Fibroblast of lung (primary cell): ENCODE data around the gene FXN. TPM values are rescaled to one million over a fixed set of nuclear protein-coding genes. Genes with fewer than 3 reads are reported as not detected.

Experiments used
- DNase-seq, 2 donors: peaks; one replicate each; pipeline versions ENCODE4 v3.0.0 to v3.0.0-alpha.2; 2010; ENCODE audit warnings: low read depth in 2 of 2
- H2AFZ ChIP-seq: 2 replicates; pipeline ENCODE4 v1.5.1; 2012; ENCODE audit warnings: low read length, control low read depth, inconsistent platforms
- H3K27ac ChIP-seq: 2 replicates; pipeline ENCODE4 v1.5.1; 2011; ENCODE audit warnings: low read length, control low read depth; ENCODE audit not compliant: insufficient read depth
- H3K27me3 ChIP-seq: 2 replicates; pipeline ENCODE4 v1.5.1; 2011; ENCODE audit warnings: mild to moderate bottlenecking, low read length; ENCODE audit not compliant: control insufficient read depth, insufficient read depth
- H3K36me3 ChIP-seq: 2 replicates; pipeline ENCODE4 v1.5.1; 2011; ENCODE audit warnings: low read length; ENCODE audit not compliant: control insufficient read depth, insufficient read depth
- H3K4me1 ChIP-seq: 2 replicates; pipeline ENCODE4 v1.5.1; 2011; ENCODE audit warnings: low read length; ENCODE audit not compliant: control insufficient read depth, insufficient read depth; ENCODE audit errors: extremely low read depth
- H3K4me2 ChIP-seq: 2 replicates; pipeline ENCODE4 v1.5.1; 2011; ENCODE audit warnings: low read length, control low read depth; ENCODE audit not compliant: insufficient read depth; ENCODE audit errors: extremely low read depth
- H3K4me3 ChIP-seq, 4 experiments: fragments of 200-600 bp in 1 of 4; sonication (generic) in 1 of 4; replicated peaks in 1 of 4; 2 replicates each; pipeline ENCODE4 v1.5.1; 2011 to 2016; ENCODE audit warnings: low read length in 4 of 4, low read depth in 3 of 4, mild to moderate bottlenecking in 3 of 4, control low read depth in 2 of 4, inconsistent platforms in 1 of 4, mixed read lengths in 1 of 4; ENCODE audit not compliant: insufficient read depth in 1 of 4; ENCODE audit errors: control extremely low read depth in 1 of 4
- H3K79me2 ChIP-seq: 2 replicates; pipeline ENCODE4 v1.5.1; 2012; ENCODE audit warnings: mild to moderate bottlenecking, low read length, inconsistent platforms; ENCODE audit not compliant: control insufficient read depth, insufficient read depth
- H3K9ac ChIP-seq: 2 replicates; pipeline ENCODE4 v1.5.1; 2011; ENCODE audit warnings: mild to moderate bottlenecking, low read length, control low read depth; ENCODE audit not compliant: insufficient read depth
- H3K9me3 ChIP-seq: 2 replicates; pipeline ENCODE4 v1.5.1; 2012; ENCODE audit warnings: low read depth, low read length; ENCODE audit not compliant: control insufficient read depth, insufficient read depth
- H4K20me1 ChIP-seq: 2 replicates; pipeline ENCODE4 v1.5.1; 2011; ENCODE audit warnings: low read length; ENCODE audit not compliant: control insufficient read depth, insufficient read depth; ENCODE audit errors: extremely low read depth
- EZH2 ChIP-seq: IDR thresholded peaks from 2 replicates; pipeline ENCODE4 v1.5.1; 2012; ENCODE audit warnings: low read length, control low read depth, mild to moderate bottlenecking; ENCODE audit errors: missing control alignments
- polyA plus RNA-seq, 2 donors: library from polyadenylated mRNA; depleted of rRNA in 1 of 2; stranded (reverse) in 1 of 2; unstranded in 1 of 2; fragments of >200 nt; gene quantifications; 2 replicates each; pipeline ENCODE4 v1.2.1, GENCODE V29; 2011 to 2012; ENCODE audit warnings: missing spikeins in 1 of 2
- total RNA-seq: library from RNA; depleted of rRNA; stranded (reverse); fragments of >200 nt; gene quantifications from 2 replicates; pipeline ENCODE4 v1.2.1, GENCODE V29; 2014
- TF ChIP-seq, protein P1 (sequence below), 2 donors: IDR thresholded peaks in 1 of 2; conservative IDR thresholded peaks in 1 of 2; 1 replicate in 1 of 2; 2 replicates in 1 of 2; pipeline ENCODE4 v1.5.1; 2011 to 2012; ENCODE audit warnings: low read length in 2 of 2, control low read depth in 1 of 2, inconsistent platforms in 1 of 2, low read depth in 1 of 2, mild to moderate bottlenecking in 1 of 2

Gene FXN
- total and polyA plus RNA-seq, 2 donors (not counting 1 experiment from before 2014, with no cell fraction given) = 0.99 to 21.6 TPM

DNA sequence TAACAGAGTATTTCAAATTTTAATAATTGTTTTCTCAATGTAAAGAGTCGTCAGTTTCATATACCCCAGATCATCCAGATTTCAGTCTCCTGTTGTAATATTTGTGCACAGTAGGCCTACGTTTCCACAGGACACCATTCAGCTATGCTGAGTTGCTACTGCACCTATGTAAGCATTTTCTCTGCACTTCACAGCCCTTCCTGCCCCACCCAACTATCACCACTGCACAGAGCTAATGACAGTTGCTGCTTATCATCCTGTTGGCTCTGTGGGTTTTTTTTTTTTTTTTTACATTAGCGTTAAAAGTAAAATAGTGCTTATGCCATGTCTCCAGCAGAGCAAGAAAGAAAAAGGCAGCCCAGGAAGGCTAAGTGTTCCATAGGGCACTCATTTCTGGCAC, 15.7 kb upstream of the FXN start:
- Histone ChIP-seq H3K4me1 (no peaks in the 10 kb centered on the region), H3K4me2 (no peak overlapping the region), H3K9ac (no peak overlapping the region), H3K4me3 (no peak overlapping the region), H3K36me3 (no peaks in the 10 kb centered on the region), H3K27ac (no peak overlapping the region), H3K27me3 (peaks cover 5% of the 10 kb centered on the region), H3K79me2 (no peaks in the 10 kb centered on the region), H3K9me3 (no peaks in the 10 kb centered on the region), H4K20me1 (no peaks in the 10 kb centered on the region), H2AFZ (no peak overlapping the region)
- TF ChIP-seq, protein P1, sequence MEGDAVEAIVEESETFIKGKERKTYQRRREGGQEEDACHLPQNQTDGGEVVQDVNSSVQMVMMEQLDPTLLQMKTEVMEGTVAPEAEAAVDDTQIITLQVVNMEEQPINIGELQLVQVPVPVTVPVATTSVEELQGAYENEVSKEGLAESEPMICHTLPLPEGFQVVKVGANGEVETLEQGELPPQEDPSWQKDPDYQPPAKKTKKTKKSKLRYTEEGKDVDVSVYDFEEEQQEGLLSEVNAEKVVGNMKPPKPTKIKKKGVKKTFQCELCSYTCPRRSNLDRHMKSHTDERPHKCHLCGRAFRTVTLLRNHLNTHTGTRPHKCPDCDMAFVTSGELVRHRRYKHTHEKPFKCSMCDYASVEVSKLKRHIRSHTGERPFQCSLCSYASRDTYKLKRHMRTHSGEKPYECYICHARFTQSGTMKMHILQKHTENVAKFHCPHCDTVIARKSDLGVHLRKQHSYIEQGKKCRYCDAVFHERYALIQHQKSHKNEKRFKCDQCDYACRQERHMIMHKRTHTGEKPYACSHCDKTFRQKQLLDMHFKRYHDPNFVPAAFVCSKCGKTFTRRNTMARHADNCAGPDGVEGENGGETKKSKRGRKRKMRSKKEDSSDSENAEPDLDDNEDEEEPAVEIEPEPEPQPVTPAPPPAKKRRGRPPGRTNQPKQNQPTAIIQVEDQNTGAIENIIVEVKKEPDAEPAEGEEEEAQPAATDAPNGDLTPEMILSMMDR (conservative IDR thresholded peaks at IDR 0.05 in 1 of 2, IDR thresholded peaks at IDR 0.05 in 1 of 2; ENCODE audit: low read depth in 1 of 2, low read length in 2 of 2) = no peak
- no peak for TF ChIP-seq EZH2
- DNase-seq = no peak

DNA sequence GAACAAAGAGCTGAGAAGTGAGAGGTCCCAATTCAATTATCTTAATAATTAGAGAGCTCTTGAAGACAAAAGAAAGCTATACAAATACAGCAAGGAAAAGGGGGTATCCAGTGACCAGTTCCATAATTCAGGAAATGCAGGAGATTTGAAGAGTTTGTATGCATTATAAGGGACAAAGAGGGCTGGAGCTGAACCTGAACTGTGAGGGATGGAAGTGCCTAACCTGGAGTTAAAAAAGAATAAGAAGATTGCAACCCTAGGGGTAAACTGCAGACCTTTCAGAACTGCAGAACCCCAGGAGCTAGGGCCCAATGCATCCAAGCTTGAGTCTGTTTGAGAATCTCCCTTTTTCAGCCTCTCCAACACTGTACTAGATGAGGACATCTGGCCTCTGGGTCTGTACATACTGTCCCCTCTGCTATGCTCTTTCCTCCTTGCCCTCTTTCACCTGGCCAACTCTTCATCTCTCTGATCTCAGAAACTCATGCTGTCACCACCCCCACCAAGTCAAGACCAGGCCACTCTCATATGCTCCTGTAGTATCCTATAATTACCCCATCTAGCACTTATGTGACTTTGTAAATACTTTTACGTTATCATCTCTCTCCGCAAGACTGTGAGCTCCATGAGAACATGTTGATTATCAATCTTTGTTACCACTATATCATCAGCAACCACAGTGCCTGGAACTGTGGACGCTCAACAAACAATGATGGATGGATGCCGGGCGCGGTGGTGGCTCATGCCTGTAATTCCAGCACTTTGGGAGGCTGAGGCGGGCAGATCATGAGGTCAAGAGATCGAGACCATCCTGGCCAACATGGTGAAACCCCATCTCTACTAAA, 15.0 kb upstream of the FXN start:
- Histone ChIP-seq H3K4me3 (no peak overlapping the region), H3K27ac (no peak overlapping the region), H3K36me3 (no peaks in the 10 kb centered on the region), H4K20me1 (no peaks in the 10 kb centered on the region), H3K9ac (no peak overlapping the region), H3K9me3 (no peaks in the 10 kb centered on the region), H3K4me2 (no peak overlapping the region), H2AFZ (no peak overlapping the region), H3K27me3 (peaks cover 5% of the 10 kb centered on the region), H3K4me1 (no peaks in the 10 kb centered on the region), H3K79me2 (no peaks in the 10 kb centered on the region)
- DNase-seq = no peak
- TF ChIP-seq, protein P1 (conservative IDR thresholded peaks at IDR 0.05 in 1 of 2, IDR thresholded peaks at IDR 0.05 in 1 of 2; ENCODE audit: low read depth in 1 of 2, low read length in 2 of 2) = no peak
- no peak for TF ChIP-seq EZH2

DNA sequence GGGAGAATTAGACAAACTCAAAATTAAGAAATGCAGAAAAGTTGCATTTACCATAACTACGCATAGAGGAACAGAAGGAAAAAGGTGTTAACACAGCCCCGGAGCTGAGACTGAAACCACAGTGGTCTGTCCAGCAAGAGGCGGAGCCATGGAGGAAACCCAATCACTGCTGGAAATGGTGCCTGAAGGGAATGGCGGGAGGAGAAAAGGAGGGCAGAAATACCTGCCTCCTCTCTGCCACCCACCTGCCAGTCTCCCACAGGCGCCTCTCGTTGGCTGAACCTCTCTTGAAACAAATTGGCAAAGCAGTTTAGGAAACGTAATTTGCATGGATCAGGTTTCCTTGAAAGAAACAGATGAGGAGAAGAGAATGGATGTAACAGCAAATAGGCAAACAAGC, 11.9 kb upstream of the FXN start:
- no peak overlapping the region for H3K27ac ChIP-seq
- H3K36me3 ChIP-seq = no peaks in the 10 kb centered on the region
- no peaks in the 10 kb centered on the region for H3K9me3 ChIP-seq
- no peaks in the 10 kb centered on the region for H3K79me2 ChIP-seq
- H2AFZ ChIP-seq = no peak overlapping the region
- no peaks in the 10 kb centered on the region for H3K4me1 ChIP-seq
- H4K20me1 ChIP-seq = no peaks in the 10 kb centered on the region
- H3K4me2 ChIP-seq = no peak overlapping the region
- no peak overlapping the region for H3K9ac ChIP-seq
- H3K27me3 ChIP-seq = peaks cover 5% of the 10 kb centered on the region
- no peak overlapping the region for H3K4me3 ChIP-seq
- DNase-seq = no peak
- TF ChIP-seq, protein P1 (conservative IDR thresholded peaks at IDR 0.05 in 1 of 2, IDR thresholded peaks at IDR 0.05 in 1 of 2; ENCODE audit: low read depth in 1 of 2, low read length in 2 of 2) = no peak
- no peak for TF ChIP-seq EZH2
